WTC11 (cell line): Measurements from ENCODE around the gene FRMD4B. TPM values are rescaled to one million over a fixed set of nuclear protein-coding genes. Genes with fewer than 3 reads are reported as not detected.

Experiments used
- ATAC-seq: fragments of 200-7000 bp; cut with Tn5 transposase; 2 replicates; pipeline ENCODE4 v1.10.0; 2021; ENCODE audit warnings: mild to moderate bottlenecking, moderate library complexity
- CTCF ChIA-PET: fragments of 300-600 bp; sonication (Branson Sonifier 250); formaldehyde crosslinking; loops from one replicate; lab custom pipeline; 2021; ENCODE audit warnings: antibody characterized with exemption; lab: Charles Lee
- POLR2A ChIA-PET: fragments of 350-600 bp; sonication (Branson Sonifier 250); formaldehyde crosslinking; loops from one replicate; lab custom pipeline; 2021; ENCODE audit warnings: antibody characterized with exemption; lab: Charles Lee
- DNase-seq: peaks from one replicate; pipeline ENCODE4 v3.0.0; 2021; ENCODE audit warnings: low spot score
- H3K27ac Mint-ChIP-seq: 2 replicates; pipeline ENCODE4 v1.8.0; 2021; ENCODE audit warnings: mixed read lengths
- H3K27me3 Mint-ChIP-seq: 2 replicates; pipeline ENCODE4 v1.8.0; 2021; ENCODE audit warnings: low read depth, mild to moderate bottlenecking, moderate library complexity, mixed read lengths
- H3K36me3 Mint-ChIP-seq: 2 replicates; pipeline ENCODE4 v1.8.0; 2021; ENCODE audit warnings: mixed read lengths
- H3K4me1 Mint-ChIP-seq: 2 replicates; pipeline ENCODE4 v1.8.0; 2022; ENCODE audit warnings: mixed read lengths
- H3K4me3 Mint-ChIP-seq: 2 replicates; pipeline ENCODE4 v1.8.0; 2021; ENCODE audit warnings: mild to moderate bottlenecking, moderate library complexity, mixed read lengths
- H3K9me3 Mint-ChIP-seq: 2 replicates; pipeline ENCODE4 v1.8.0; 2021; ENCODE audit warnings: mixed read lengths
- ATF1 ChIP-seq: sonication (generic); formaldehyde crosslinking; IDR thresholded peaks from 2 replicates; pipeline ENCODE4 v1.8.1; 2023; ENCODE audit warnings: mild to moderate bottlenecking, moderate library complexity, missing genetic modification reagents
- EMX1 ChIP-seq: fragments of 250-450 bp; sonication (Bioruptor Pico); IDR thresholded peaks from 2 replicates; pipeline ENCODE4 v1.8.0; 2021; ENCODE audit warnings: mild to moderate bottlenecking
- GABPB1 ChIP-seq: sonication (generic); formaldehyde crosslinking; IDR thresholded peaks from 2 replicates; pipeline ENCODE4 v1.8.1; 2023; ENCODE audit warnings: mild to moderate bottlenecking, missing genetic modification reagents
- IRF2 ChIP-seq: sonication (generic); formaldehyde crosslinking; IDR thresholded peaks from 2 replicates; pipeline ENCODE4 v1.8.0; 2022; ENCODE audit warnings: low read depth, missing genetic modification reagents, borderline replicate concordance
- JAZF1 ChIP-seq: fragments of 250-450 bp; sonication (Bioruptor Pico); IDR thresholded peaks from 2 replicates; pipeline ENCODE4 v1.9.0; 2021; ENCODE audit warnings: moderate library complexity, mild to moderate bottlenecking, inconsistent platforms
- MXD4 ChIP-seq: fragments of 250-450 bp; sonication (Bioruptor Pico); IDR thresholded peaks from 2 replicates; pipeline ENCODE4 v1.8.0; 2021; ENCODE audit warnings: mild to moderate bottlenecking, moderate library complexity, borderline replicate concordance
- NR1H2 ChIP-seq: sonication (generic); formaldehyde crosslinking; IDR thresholded peaks from 2 replicates; pipeline ENCODE4 v1.9.0; 2021; ENCODE audit warnings: mild to moderate bottlenecking, moderate library complexity, missing genetic modification reagents
- OVOL2 ChIP-seq: fragments of 250-450 bp; sonication (Bioruptor Pico); IDR thresholded peaks from 2 replicates; pipeline ENCODE4 v1.9.0; 2021; ENCODE audit warnings: mild to moderate bottlenecking, borderline replicate concordance
- PRRX2 ChIP-seq: fragments of 250-450 bp; sonication (Bioruptor Pico); IDR thresholded peaks from 2 replicates; pipeline ENCODE4 v1.8.0; 2021; ENCODE audit warnings: mild to moderate bottlenecking
- TCF7 ChIP-seq: sonication (generic); formaldehyde crosslinking; IDR thresholded peaks from 2 replicates; pipeline ENCODE4 v1.8.0; 2022; ENCODE audit warnings: mild to moderate bottlenecking, low read depth, missing genetic modification reagents, moderate library complexity
- TP53 ChIP-seq: sonication (generic); formaldehyde crosslinking; IDR thresholded peaks from 2 replicates; pipeline ENCODE4 v1.8.1; 2023; ENCODE audit warnings: mild to moderate bottlenecking, missing genetic modification reagents
- ZNF263 ChIP-seq: sonication (generic); formaldehyde crosslinking; IDR thresholded peaks from 2 replicates; pipeline ENCODE4 v1.8.1; 2022; ENCODE audit warnings: low read depth, mild to moderate bottlenecking, moderate library complexity, missing genetic modification reagents
- ZNF317 ChIP-seq: sonication (generic); formaldehyde crosslinking; IDR thresholded peaks from 2 replicates; pipeline ENCODE4 v1.8.1; 2023; ENCODE audit warnings: low read depth, mild to moderate bottlenecking, moderate library complexity, missing genetic modification reagents, borderline replicate concordance
- ZNF423 ChIP-seq: fragments of 250-450 bp; sonication (Bioruptor Pico); IDR thresholded peaks from 2 replicates; pipeline ENCODE4 v2.1.2; 2022; ENCODE audit warnings: mild to moderate bottlenecking, moderate library complexity
- total RNA-seq: library from RNA; stranded (reverse); gene quantifications from 3 replicates; pipeline ENCODE4 v1.2.3, GENCODE V29; 2021
- TF ChIP-seq, protein P1 (sequence below): sonication (generic); formaldehyde crosslinking; IDR thresholded peaks from 2 replicates; pipeline ENCODE4 v1.8.1; 2023; ENCODE audit warnings: mild to moderate bottlenecking, moderate library complexity, missing genetic modification reagents
- TF ChIP-seq, protein P2 (sequence below): sonication (generic); formaldehyde crosslinking; IDR thresholded peaks from 2 replicates; pipeline ENCODE4 v1.8.1; 2022; ENCODE audit warnings: low read depth, mild to moderate bottlenecking, moderate library complexity, missing genetic modification reagents, borderline replicate concordance
- TF ChIP-seq, protein P3 (sequence below): fragments of 250-450 bp; sonication (Bioruptor Pico); IDR thresholded peaks from 2 replicates; pipeline ENCODE4 v1.9.0; 2021; ENCODE audit warnings: mild to moderate bottlenecking, borderline replicate concordance
- TF ChIP-seq, protein P4 (sequence below): sonication (generic); formaldehyde crosslinking; IDR thresholded peaks from 2 replicates; pipeline ENCODE4 v1.8.1; 2023; ENCODE audit warnings: mild to moderate bottlenecking, missing genetic modification reagents
- TF ChIP-seq, protein P5 (sequence below): fragments of 250-450 bp; sonication (Bioruptor Pico); IDR thresholded peaks from 2 replicates; pipeline ENCODE4 v1.9.0; 2021; ENCODE audit warnings: mild to moderate bottlenecking
- TF ChIP-seq, protein P6 (sequence below): sonication (generic); formaldehyde crosslinking; IDR thresholded peaks from 2 replicates; pipeline ENCODE4 v1.8.1; 2023; ENCODE audit warnings: mild to moderate bottlenecking, missing genetic modification reagents, moderate library complexity

The FRMD4B gene
- total RNA-seq, 1 experiment from 2014 or later = 6.7 TPM

DNA sequence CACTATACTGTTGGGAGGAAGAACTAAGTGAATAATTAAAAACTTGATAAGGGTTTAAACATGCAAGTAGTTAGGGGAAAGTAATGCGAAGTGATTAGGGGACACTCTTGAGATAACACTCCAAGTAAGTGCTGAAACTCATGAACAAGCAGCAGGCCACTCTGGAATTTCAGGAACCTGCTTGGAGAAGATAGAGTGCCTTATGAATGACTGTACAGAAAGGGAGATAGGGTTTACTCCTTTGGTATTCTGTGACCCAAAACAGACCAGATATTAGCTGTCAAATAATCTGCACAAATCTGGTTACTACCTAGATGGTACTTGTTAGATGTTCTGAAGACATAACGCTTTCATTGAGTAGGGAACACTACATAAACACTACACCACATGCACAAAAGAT lies 85.6 kb downstream of the FRMD4B start:
- Mint-ChIP-seq H3K4me1 (no peaks in the 10 kb centered on the region), H3K9me3 (no peaks in the 10 kb centered on the region), H3K36me3 (no peaks in the 10 kb centered on the region), H3K27ac (no peak overlapping the region), H3K4me3 (no peak overlapping the region), H3K27me3 (no peaks in the 10 kb centered on the region)
- TF ChIP-seq NR1H2 (CRISPR knock-in tag) (no peak), PRRX2 (no peak)
- DNase-seq (no peak), ATAC-seq (no peak)
- CTCF ChIA-PET = no interaction called here
- POLR2A ChIA-PET = no interaction called here

DNA sequence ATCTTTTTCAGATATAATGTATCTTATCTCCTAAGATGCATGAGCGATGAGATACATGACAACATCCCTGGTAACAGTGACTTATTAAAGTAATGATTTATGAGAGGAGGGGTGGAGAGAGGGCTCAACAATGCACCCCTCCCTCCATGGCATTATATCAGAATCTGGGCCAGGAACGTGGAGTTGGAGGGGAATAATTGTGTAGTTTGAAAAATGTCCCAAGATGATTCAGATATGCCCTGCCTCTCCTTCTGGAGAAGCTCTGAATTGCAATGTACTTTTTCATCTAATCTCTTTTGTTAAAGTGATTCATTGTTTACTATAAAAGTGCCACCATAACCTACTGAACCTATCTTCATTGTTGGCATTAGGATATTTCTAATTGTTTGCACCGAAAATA lies 86.5 kb downstream of the FRMD4B start:
- Mint-ChIP-seq H3K36me3 (no peaks in the 10 kb centered on the region), H3K4me3 (no peak overlapping the region), H3K27ac (no peak overlapping the region), H3K27me3 (no peaks in the 10 kb centered on the region), H3K9me3 (no peaks in the 10 kb centered on the region), H3K4me1 (0 out of 2 replicates have a peak, but pooled peaks cover 3% of the 10 kb centered on the region)
- no peak for DNase-seq
- TF ChIP-seq, protein P1, sequence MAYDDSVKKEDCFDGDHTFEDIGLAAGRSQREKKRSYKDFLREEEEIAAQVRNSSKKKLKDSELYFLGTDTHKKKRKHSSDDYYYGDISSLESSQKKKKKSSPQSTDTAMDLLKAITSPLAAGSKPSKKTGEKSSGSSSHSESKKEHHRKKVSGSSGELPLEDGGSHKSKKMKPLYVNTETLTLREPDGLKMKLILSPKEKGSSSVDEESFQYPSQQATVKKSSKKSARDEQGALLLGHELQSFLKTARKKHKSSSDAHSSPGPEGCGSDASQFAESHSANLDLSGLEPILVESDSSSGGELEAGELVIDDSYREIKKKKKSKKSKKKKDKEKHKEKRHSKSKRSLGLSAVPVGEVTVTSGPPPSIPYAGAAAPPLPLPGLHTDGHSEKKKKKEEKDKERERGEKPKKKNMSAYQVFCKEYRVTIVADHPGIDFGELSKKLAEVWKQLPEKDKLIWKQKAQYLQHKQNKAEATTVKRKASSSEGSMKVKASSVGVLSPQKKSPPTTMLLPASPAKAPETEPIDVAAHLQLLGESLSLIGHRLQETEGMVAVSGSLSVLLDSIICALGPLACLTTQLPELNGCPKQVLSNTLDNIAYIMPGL (CRISPR knock-in tag) = no peak
- TF ChIP-seq ZNF423 (CRISPR knock-in tag) (no peak), TCF7 (CRISPR knock-in tag) (no peak), EMX1 (CRISPR knock-in tag) (no peak), ATF1 (no peak), MXD4 (no peak), TP53 (CRISPR knock-in tag) (no peak), GABPB1 (CRISPR knock-in tag) (no peak), JAZF1 (CRISPR knock-in tag) (no peak), IRF2 (no peak), OVOL2 (CRISPR knock-in tag) (no peak), ZNF317 (no peak), ZNF263 (CRISPR knock-in tag) (no peak)
- TF ChIP-seq, protein P2, sequence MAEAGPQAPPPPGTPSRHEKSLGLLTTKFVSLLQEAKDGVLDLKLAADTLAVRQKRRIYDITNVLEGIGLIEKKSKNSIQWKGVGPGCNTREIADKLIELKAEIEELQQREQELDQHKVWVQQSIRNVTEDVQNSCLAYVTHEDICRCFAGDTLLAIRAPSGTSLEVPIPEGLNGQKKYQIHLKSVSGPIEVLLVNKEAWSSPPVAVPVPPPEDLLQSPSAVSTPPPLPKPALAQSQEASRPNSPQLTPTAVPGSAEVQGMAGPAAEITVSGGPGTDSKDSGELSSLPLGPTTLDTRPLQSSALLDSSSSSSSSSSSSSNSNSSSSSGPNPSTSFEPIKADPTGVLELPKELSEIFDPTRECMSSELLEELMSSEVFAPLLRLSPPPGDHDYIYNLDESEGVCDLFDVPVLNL (CRISPR knock-in tag) = no peak
- TF ChIP-seq, protein P3, sequence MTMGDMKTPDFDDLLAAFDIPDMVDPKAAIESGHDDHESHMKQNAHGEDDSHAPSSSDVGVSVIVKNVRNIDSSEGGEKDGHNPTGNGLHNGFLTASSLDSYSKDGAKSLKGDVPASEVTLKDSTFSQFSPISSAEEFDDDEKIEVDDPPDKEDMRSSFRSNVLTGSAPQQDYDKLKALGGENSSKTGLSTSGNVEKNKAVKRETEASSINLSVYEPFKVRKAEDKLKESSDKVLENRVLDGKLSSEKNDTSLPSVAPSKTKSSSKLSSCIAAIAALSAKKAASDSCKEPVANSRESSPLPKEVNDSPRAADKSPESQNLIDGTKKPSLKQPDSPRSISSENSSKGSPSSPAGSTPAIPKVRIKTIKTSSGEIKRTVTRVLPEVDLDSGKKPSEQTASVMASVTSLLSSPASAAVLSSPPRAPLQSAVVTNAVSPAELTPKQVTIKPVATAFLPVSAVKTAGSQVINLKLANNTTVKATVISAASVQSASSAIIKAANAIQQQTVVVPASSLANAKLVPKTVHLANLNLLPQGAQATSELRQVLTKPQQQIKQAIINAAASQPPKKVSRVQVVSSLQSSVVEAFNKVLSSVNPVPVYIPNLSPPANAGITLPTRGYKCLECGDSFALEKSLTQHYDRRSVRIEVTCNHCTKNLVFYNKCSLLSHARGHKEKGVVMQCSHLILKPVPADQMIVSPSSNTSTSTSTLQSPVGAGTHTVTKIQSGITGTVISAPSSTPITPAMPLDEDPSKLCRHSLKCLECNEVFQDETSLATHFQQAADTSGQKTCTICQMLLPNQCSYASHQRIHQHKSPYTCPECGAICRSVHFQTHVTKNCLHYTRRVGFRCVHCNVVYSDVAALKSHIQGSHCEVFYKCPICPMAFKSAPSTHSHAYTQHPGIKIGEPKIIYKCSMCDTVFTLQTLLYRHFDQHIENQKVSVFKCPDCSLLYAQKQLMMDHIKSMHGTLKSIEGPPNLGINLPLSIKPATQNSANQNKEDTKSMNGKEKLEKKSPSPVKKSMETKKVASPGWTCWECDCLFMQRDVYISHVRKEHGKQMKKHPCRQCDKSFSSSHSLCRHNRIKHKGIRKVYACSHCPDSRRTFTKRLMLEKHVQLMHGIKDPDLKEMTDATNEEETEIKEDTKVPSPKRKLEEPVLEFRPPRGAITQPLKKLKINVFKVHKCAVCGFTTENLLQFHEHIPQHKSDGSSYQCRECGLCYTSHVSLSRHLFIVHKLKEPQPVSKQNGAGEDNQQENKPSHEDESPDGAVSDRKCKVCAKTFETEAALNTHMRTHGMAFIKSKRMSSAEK = no peak
- TF ChIP-seq, protein P4, sequence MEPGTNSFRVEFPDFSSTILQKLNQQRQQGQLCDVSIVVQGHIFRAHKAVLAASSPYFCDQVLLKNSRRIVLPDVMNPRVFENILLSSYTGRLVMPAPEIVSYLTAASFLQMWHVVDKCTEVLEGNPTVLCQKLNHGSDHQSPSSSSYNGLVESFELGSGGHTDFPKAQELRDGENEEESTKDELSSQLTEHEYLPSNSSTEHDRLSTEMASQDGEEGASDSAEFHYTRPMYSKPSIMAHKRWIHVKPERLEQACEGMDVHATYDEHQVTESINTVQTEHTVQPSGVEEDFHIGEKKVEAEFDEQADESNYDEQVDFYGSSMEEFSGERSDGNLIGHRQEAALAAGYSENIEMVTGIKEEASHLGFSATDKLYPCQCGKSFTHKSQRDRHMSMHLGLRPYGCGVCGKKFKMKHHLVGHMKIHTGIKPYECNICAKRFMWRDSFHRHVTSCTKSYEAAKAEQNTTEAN = no peak
- TF ChIP-seq, protein P5, sequence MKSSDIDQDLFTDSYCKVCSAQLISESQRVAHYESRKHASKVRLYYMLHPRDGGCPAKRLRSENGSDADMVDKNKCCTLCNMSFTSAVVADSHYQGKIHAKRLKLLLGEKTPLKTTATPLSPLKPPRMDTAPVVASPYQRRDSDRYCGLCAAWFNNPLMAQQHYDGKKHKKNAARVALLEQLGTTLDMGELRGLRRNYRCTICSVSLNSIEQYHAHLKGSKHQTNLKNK (CRISPR knock-in tag) = no peak
- TF ChIP-seq, protein P6, sequence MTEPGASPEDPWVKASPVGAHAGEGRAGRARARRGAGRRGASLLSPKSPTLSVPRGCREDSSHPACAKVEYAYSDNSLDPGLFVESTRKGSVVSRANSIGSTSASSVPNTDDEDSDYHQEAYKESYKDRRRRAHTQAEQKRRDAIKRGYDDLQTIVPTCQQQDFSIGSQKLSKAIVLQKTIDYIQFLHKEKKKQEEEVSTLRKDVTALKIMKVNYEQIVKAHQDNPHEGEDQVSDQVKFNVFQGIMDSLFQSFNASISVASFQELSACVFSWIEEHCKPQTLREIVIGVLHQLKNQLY (CRISPR knock-in tag) = no peak
- ChIA-PET CTCF (interaction anchor here (1.0 kb wide), 1 partner anchor 49 kb away, joined by 3 read pairs; no protein-coding TSS in a partner anchor), POLR2A (interaction anchor here (0.6 kb wide), 1 partner anchor 16 kb away, joined by 3 read pairs; no protein-coding TSS in a partner anchor)
- ATAC-seq = no peak
